Caco-2 (cell line): ENCODE data around the gene TMEM205. TPM values are rescaled to one million over a fixed set of nuclear protein-coding genes. Genes with fewer than 3 reads are reported as not detected.

Experiments used
- BruUV-seq: library from RNA; stranded (reverse); fragments of 400-500 nt; replicated peaks from 2 replicates; lab custom pipeline; 2021; lab: Mats Ljungman, UMichigan
- CTCF ChIA-PET: fragments of 300-600 bp; sonication (Branson Sonifier 250); formaldehyde crosslinking; loops from one replicate; lab custom pipeline; 2022; ENCODE audit warnings: antibody characterized with exemption; lab: Charles Lee
- POLR2A ChIA-PET: fragments of 300-600 bp; sonication (Branson Sonifier 250); formaldehyde crosslinking; loops from one replicate; lab custom pipeline; 2022; ENCODE audit warnings: antibody characterized with exemption; lab: Charles Lee
- DNase-seq, 2 experiments: peaks; one replicate each; pipeline versions ENCODE4 v3.0.0 to v3.0.0-alpha.2; 2020 to 2022
- H3K27me3 ChIP-seq: replicated peaks from 2 replicates; pipeline ENCODE4 v1.6.0; 2011; ENCODE audit warnings: low read length; ENCODE audit not compliant: control insufficient read depth, insufficient read depth
- H3K36me3 ChIP-seq: 2 replicates; pipeline ENCODE4 v1.5.1; 2011; ENCODE audit warnings: low read length; ENCODE audit not compliant: control insufficient read depth, insufficient read depth
- H3K4me1 ChIP-seq: fragments of 250-450 bp; sonication (Bioruptor Pico); 2 replicates; pipeline ENCODE4 v1.5.1; 2020; ENCODE audit warnings: mild to moderate bottlenecking
- H3K4me3 ChIP-seq: 2 replicates; pipeline ENCODE4 v1.5.1; 2011; ENCODE audit warnings: low read depth, mild to moderate bottlenecking, control low read depth, low read length
- H3K9me3 ChIP-seq: fragments of 250-450 bp; sonication (Bioruptor Pico); 2 replicates; pipeline ENCODE4 v1.5.1; 2020; ENCODE audit warnings: mild to moderate bottlenecking, moderate library complexity
- H3K27ac Mint-ChIP-seq: one replicate; pipeline ENCODE4 v1.8.0; 2022; ENCODE audit warnings: mixed read lengths; ENCODE audit not compliant: unreplicated experiment
- H3K27me3 Mint-ChIP-seq: one replicate; pipeline ENCODE4 v1.8.0; 2022; ENCODE audit warnings: mixed read lengths; ENCODE audit not compliant: insufficient read depth, unreplicated experiment
- H3K36me3 Mint-ChIP-seq: one replicate; pipeline ENCODE4 v1.8.0; 2022; ENCODE audit warnings: mild to moderate bottlenecking, mixed read lengths; ENCODE audit not compliant: insufficient read depth, unreplicated experiment
- H3K4me1 Mint-ChIP-seq: one replicate; pipeline ENCODE4 v1.8.0; 2022; ENCODE audit warnings: low read depth, mixed read lengths; ENCODE audit not compliant: unreplicated experiment
- H3K4me3 Mint-ChIP-seq: one replicate; pipeline ENCODE4 v1.8.0; 2022; ENCODE audit warnings: mild to moderate bottlenecking, moderate library complexity, mixed read lengths; ENCODE audit not compliant: unreplicated experiment
- H3K9me3 Mint-ChIP-seq: one replicate; pipeline ENCODE4 v1.8.0; 2022; ENCODE audit warnings: mixed read lengths; ENCODE audit not compliant: unreplicated experiment
- CTCF ChIP-seq, 2 experiments: fragments of 200-600 bp in 1 of 2; IDR thresholded peaks; 1 replicate in 1 of 2; 2 replicates in 1 of 2; pipeline versions ENCODE4 v1.5.1 to v1.8.0; 2011 to 2022; ENCODE audit warnings: antibody characterized with exemption in 1 of 2, control low read depth in 1 of 2, inconsistent platforms in 1 of 2, low read depth in 1 of 2, low read length in 1 of 2, mild to moderate bottlenecking in 1 of 2, moderate library complexity in 1 of 2; ENCODE audit not compliant: insufficient read depth in 1 of 2, severe bottlenecking in 1 of 2, unreplicated experiment in 1 of 2
- intact Hi-C: fragments of 100-400 bp; cut with micrococcal nuclease; formaldehyde crosslinking; loops from one replicate; pipeline ENCODE4 v1.10.0; 2022; ENCODE audit not compliant: unreplicated experiment
- total RNA-seq: library from RNA; stranded (reverse); gene quantifications from 2 replicates; pipeline ENCODE4 v1.2.3, GENCODE V29; 2022

The TMEM205 gene
- total RNA-seq, 1 experiment from 2014 or later, result 68.3 TPM

DNA sequence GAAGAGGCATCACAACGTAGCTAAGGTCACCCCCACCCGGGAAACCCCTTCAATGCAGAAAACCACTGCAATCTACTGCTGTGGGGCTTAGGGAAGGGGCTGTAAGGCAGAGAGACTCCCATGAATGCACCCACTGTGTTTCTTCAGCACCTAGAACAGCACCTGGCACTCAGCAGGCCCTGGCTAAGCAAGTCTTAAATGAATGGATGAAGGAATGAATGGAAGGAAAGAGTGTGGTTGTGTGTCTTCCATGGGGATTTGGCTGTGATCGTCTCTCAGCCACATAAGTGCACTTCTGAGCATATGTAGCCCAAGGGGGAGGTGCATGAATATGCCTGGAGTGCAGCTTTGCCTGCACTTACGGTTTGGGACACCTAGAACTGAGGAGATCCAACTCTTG lies 3.1 kb upstream of the TMEM205 start:
- no peaks in the 10 kb centered on the region for H3K9me3 Mint-ChIP-seq
- no peak for TF ChIP-seq CTCF (IDR thresholded peaks at IDR 0.05; ENCODE audit: insufficient read depth in 1 of 2, low read depth in 1 of 2, low read length in 1 of 2, severe bottlenecking in 1 of 2, unreplicated experiment in 1 of 2)
- no peak overlapping the region for H3K4me3 Mint-ChIP-seq
- peaks cover 14% of the 10 kb centered on the region for H3K4me1 ChIP-seq
- no peaks in the 10 kb centered on the region for H3K9me3 ChIP-seq
- no peaks in the 10 kb centered on the region for H3K27me3 Mint-ChIP-seq
- H3K4me1 Mint-ChIP-seq, result peaks cover 28% of the 10 kb centered on the region
- ChIA-PET CTCF (no interaction called here), POLR2A (no interaction called here)
- no peaks in the 10 kb centered on the region for H3K27me3 ChIP-seq
- intact Hi-C loops, result no loop called here
- no peak overlapping the region for H3K4me3 ChIP-seq
- no peaks in the 10 kb centered on the region for H3K36me3 ChIP-seq
- peaks cover 10% of the 10 kb centered on the region for H3K36me3 Mint-ChIP-seq
- DNase-seq, result no peak
- BruUV-seq, result no TSS peak
- no peak overlapping the region for H3K27ac Mint-ChIP-seq

- Mint-ChIP-seq H3K27ac (peak overlapping the region; percentile 92), H3K36me3 (peaks cover 10% of the 10 kb centered on the region), H3K27me3 (no peaks in the 10 kb centered on the region), H3K9me3 (no peaks in the 10 kb centered on the region), H3K4me1 (peaks cover 29% of the 10 kb centered on the region), H3K4me3 (peak overlapping the region; percentile 94)
- DNase-seq, result no peak
- POLR2A ChIA-PET, result no interaction called here
- Histone ChIP-seq H3K9me3 (no peaks in the 10 kb centered on the region), H3K36me3 (no peaks in the 10 kb centered on the region), H3K27me3 (no peaks in the 10 kb centered on the region), H3K4me1 (peaks cover 17% of the 10 kb centered on the region), H3K4me3 (no peak overlapping the region)
- no TSS peak for BruUV-seq
- intact Hi-C loops, result loop anchor here (2.0 kb wide), 1 partner anchor 27 kb away; the partner anchor contains the start of gene SWSAP1
- no peak for TF ChIP-seq CTCF (IDR thresholded peaks at IDR 0.05; ENCODE audit: insufficient read depth in 1 of 2, low read depth in 1 of 2, low read length in 1 of 2, severe bottlenecking in 1 of 2, unreplicated experiment in 1 of 2)
- CTCF ChIA-PET, result interaction anchor here (2.1 to 3.5 kb wide), 2 partner anchors 34 to 54 kb away, joined by 13 to 22 read pairs; no protein-coding TSS in a partner anchor
These were observed 1.5 kb upstream of the TMEM205 start for GRCh38 chr19:11347546-11348039.

DNA sequence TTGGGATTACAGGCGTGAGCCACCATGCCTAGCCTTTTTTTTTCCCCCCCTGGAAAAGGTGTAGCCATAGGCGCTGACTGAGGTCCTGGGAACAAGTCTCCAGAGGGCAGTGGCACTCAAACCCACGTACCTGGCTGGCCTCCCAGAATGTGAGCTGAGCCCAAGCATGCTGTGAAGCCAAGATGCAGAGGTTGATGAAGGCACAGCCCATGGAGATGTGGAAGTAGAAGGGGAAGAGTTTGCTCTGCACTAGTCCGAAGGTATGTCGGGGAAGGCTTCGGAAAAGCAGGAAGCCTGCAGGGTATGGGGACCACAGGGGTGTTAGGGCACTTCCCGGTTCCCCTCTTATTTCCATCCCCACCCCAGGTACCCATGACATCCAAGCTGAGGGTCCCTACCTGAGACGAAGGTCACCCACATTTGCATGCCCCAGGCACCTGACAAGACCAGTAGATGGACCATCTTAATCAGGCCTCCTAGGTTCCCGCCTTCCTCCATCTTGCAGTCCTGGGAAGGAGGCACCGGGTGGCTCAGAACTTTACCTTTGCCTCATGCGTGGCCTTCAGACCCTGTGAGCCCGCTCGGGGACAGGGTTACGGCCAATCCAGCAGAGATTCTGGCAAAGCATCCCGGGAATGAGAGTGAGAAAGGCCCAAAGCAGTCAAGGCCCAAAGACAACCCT lies 805 bp downstream of the TMEM205 start:
- CTCF ChIA-PET, result interaction anchor here (0.6 to 3.5 kb wide), 6 partner anchors 36 to 191 kb away, joined by 4 to 22 read pairs (median 8); partner anchors contain the start of genes ODAD3, PRKCSH and ZNF653
- Histone ChIP-seq H3K27me3 (no peaks in the 10 kb centered on the region), H3K4me1 (peaks cover 17% of the 10 kb centered on the region)

More for the DNA sequence above, 805 bp downstream of the TMEM205 start:
- no peak for TF ChIP-seq CTCF (IDR thresholded peaks at IDR 0.05; ENCODE audit: insufficient read depth in 1 of 2, low read depth in 1 of 2, low read length in 1 of 2, severe bottlenecking in 1 of 2, unreplicated experiment in 1 of 2)
- POLR2A ChIA-PET, result interaction anchor here (1.1 to 1.9 kb wide), 2 partner anchors 29 to 36 kb away, joined by 6 to 15 read pairs; partner anchors contain the start of gene SWSAP1
- Mint-ChIP-seq H3K9me3 (no peaks in the 10 kb centered on the region), H3K27me3 (no peaks in the 10 kb centered on the region), H3K27ac (peak overlapping the region; percentile 92), H3K4me3 (peak overlapping the region; percentile 94), H3K36me3 (peaks cover 10% of the 10 kb centered on the region), H3K4me1 (peaks cover 29% of the 10 kb centered on the region)
- Histone ChIP-seq H3K9me3 (no peaks in the 10 kb centered on the region), H3K36me3 (peaks cover 1% of the 10 kb centered on the region; the same call in 1 of the 2 replicates), H3K4me3 (peak overlapping the region; percentile 47)
- no TSS peak for BruUV-seq
- no peak for DNase-seq
- intact Hi-C loops, result no loop called here
